DMS 273 treated with DMSO at 0.1 percent for 48 hours (cell line): Measurements from ENCODE around the gene SERPINA4.

Experiments used
- DNase-seq: peaks from one replicate; lab custom pipeline; 2025; lab: John Stamatoyannopoulos, UW

SERPINA4 gene

GRCh38 chr14:94560751-94561655 is at the start of gene SERPINA4:
SERPINA4 (plus strand) TSS chr14:94561442; CDS start chr14:94563483, 2,041 bp downstream.
- no peak for DNase-seq

- no peak for DNase-seq
Measured at GRCh38 chr14:94514351-94514750, 46.9 kb upstream of the SERPINA4 start.

GRCh38 chr14:94515426-94515825 is 45.8 kb upstream of the SERPINA4 start:
- DNase-seq = no peak

- DNase-seq = no peak
Measured at GRCh38 chr14:94515856-94516255, 45.4 kb upstream of the SERPINA4 start.

- no peak for DNase-seq
Measured at GRCh38 chr14:94517248-94517640, 44.0 kb upstream of the SERPINA4 start.

- no peak for DNase-seq
Measured at GRCh38 chr14:94517641-94518257, 43.5 kb upstream of the SERPINA4 start.

- no peak for DNase-seq
Measured at GRCh38 chr14:94521375-94522114, 39.7 kb upstream of the SERPINA4 start.

GRCh38 chr14:94522115-94522724 is 39.0 kb upstream of the SERPINA4 start:
- no peak for DNase-seq

GRCh38 chr14:94523265-94523664 is 38.0 kb upstream of the SERPINA4 start:
- DNase-seq = no peak

- DNase-seq = no peak
Measured at GRCh38 chr14:94524093-94524492, 37.1 kb upstream of the SERPINA4 start.

- no peak for DNase-seq
Measured at GRCh38 chr14:94531187-94531586, 30.1 kb upstream of the SERPINA4 start.

GRCh38 chr14:94532447-94532846 is 28.8 kb upstream of the SERPINA4 start:
- no peak for DNase-seq

GRCh38 chr14:94535506-94535905 is 25.7 kb upstream of the SERPINA4 start:
- no peak for DNase-seq

- DNase-seq = no peak
Measured at GRCh38 chr14:94536836-94537235, 24.4 kb upstream of the SERPINA4 start.

GRCh38 chr14:94538070-94538740 is 23.0 kb upstream of the SERPINA4 start:
- DNase-seq = no peak

- no peak for DNase-seq
Measured at GRCh38 chr14:94539181-94539580, 22.1 kb upstream of the SERPINA4 start.

GRCh38 chr14:94540031-94540794 is 21.0 kb upstream of the SERPINA4 start:
- no peak for DNase-seq

- no peak for DNase-seq
Measured at GRCh38 chr14:94541234-94541975, 19.8 kb upstream of the SERPINA4 start.

- DNase-seq = no peak
Measured at GRCh38 chr14:94542111-94542810, 19.0 kb upstream of the SERPINA4 start.
